Tracheal epithelial cell (primary cell): ENCODE data around the gene FAM229A. TPM values are rescaled to one million over a fixed set of nuclear protein-coding genes. Genes with fewer than 3 reads are reported as not detected.

Source experiments
- total RNA-seq: library from RNA; depleted of rRNA; stranded (reverse); fragments of >200 nt; gene quantifications from 2 replicates; pipeline ENCODE4 v1.2.1, GENCODE V29; 2014

FAM229A gene, protein sequence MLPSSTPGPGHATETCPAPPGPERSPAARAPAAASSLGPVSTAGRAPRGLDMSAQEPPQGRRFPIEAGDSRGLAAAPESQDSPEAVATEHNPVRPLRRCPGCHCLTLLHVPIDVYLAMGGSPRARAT
- total RNA-seq = 0.48 TPM in 1 of 2 replicates, not detected in the other

DNA sequence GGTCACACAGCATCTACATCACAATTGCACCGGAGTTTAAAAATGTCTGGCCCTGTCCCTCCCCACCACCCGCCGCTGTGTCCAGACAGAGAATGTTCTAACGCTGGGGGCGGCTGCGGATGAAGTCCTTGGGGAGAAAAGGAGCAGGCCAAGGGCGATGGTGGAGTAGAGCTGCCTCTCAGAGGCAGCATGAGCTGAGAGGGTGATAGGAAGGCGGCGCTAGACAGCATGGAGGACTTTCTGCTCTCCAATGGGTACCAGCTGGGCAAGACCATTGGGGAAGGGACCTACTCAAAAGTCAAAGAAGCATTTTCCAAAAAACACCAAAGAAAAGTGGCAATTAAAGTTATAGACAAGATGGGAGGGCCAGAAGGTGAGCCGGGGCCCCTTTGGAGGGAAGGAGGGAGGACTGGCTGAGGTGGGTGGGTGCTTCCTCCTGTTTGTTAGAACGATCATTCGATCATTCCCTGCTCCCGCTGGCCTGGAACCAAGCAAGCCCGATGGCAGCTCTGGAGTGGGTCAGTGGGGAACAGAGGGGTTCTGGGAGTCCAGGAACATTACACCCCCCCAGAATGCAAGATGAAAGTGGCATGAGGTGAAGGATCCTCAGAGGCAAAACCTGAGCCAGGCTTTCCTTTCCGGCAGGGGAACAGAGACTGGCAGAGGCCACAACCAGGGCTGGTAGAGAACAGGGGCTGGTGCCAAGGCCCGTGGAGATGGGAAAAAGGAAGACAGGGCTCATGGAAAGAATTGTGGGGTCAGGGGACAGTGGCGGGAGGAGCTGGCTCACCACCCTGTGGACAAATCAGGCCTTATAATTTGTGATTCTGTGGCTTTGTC, at the start of gene FAM229A, which contains the start of gene TSSK3:
FAM229A (minus strand) TSS at position 12 of the 840 bp plus-strand sequence. CDS start 394 bp downstream, outside the sequence.
TSSK3 (plus strand) TSS at position 66 of the 840 bp plus-strand sequence; CDS start at position 229, 163 bp downstream.

DNA sequence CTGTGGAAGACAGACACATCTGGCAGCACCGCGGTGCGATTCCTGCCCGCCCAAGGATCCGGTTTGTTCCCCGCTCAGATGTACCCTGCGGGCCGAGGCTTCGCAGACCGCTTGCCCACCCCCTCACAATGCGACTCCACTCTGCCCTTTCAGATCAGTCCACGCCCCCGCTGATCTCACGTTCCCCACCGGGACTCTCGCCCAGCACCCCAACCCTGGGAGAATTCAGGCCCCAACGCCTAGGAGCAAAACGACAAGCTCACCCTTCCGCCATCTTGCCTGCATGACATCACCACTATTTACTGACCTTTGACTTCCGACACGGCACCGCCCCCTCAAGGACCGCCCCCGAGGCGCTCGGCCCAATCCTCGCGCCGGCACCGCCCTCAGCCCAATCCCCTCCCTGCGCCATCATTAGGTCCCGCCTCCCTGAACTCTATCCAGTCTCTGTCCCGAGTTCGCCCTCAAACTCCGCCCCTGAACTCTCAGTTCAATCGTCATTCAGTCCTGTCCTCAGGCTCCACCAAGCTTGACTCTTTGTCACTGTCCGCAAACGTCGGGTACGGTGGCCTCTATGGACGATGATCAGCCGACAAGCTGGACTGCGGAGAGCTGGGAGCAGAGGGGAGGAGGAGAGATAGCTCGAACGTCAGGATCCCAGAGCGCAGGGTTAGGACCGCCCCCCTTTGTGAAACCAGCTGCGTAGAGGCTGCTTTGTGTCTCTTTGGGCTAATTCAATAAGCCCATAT, 32.0 kb upstream of the FAM229A start, which contains the start of gene BSDC1:
BSDC1 (minus strand) TSS at position 301 of the 749 bp plus-strand sequence; CDS start at position 274, 27 bp downstream.

DNA sequence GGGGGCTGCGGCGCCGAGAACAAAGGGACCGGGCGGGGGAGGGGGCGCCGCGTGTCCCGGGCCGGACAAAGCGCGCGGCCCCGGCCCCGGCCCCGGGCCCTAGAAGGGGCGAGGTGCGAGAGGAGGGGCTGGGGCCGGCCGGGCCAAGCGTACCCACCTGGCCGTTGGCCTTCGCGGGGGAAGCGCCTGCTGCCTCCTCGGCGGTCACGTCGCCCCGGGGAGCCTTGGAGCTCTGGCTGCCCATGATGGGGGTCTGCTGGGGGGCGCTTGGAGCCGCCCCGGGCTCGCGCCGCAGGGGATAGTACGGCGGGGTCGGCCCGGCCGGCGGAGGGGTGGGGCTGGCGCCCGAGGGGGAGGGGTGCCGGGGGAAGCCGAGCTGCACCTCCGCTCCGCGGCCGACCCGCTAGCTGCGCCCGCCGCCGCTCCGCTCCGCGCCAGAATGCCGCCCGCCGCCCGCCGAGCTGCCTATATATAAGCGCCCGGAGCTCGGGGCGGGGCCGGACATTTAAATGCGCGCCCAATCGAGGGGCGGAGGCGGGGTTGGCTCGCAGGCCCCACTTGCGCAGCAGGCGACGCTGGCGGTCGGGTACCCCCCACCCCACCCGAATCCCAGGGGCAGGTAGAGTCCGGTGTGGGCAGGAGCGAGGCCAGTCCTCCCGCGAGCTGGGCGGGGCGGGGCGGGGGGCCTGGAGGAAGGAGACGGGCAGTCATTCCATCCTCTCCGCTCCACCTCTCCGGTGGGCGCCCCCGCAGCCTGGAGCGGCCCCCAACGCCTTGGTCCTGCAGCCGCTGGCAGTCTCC, 26.3 kb downstream of the FAM229A start, which contains the start of gene MARCKSL1:
MARCKSL1 (minus strand) TSS at position 444 of the 801 bp plus-strand sequence; CDS start at position 244, 200 bp downstream.

Other genes starting within 250 kb of the FAM229A start
- gene TXLNA, start 182.8 kb downstream of the FAM229A start, total RNA-seq = 38.4 and 41.7 TPM in 2 replicates
- gene CCDC28B, start 161.9 kb downstream of the FAM229A start, total RNA-seq = 3.4 and 8.7 TPM in 2 replicates
- gene IQCC, start 156.8 kb downstream of the FAM229A start, total RNA-seq = 1.9 and 2.3 TPM in 2 replicates
- gene DCDC2B, start 153.4 kb downstream of the FAM229A start, total RNA-seq = under 0.01 TPM in 1 of 2 replicates, not detected in the other
- 5.3 and 9.4 TPM in 2 replicates for gene TMEM234, start 140.1 kb downstream of the FAM229A start, total RNA-seq
- 401 and 468 TPM in 2 replicates for gene EIF3I, start 140.1 kb downstream of the FAM229A start, total RNA-seq
- not detected in 2 replicates for gene FAM167B, start 115.3 kb downstream of the FAM229A start, total RNA-seq
- 0.24 TPM in 1 of 2 replicates, not detected in the other for gene LCK, start 111.2 kb downstream of the FAM229A start, total RNA-seq
- gene HDAC1, start 70.4 kb downstream of the FAM229A start, total RNA-seq = 69.9 and 72.5 TPM in 2 replicates
- 4.5 and 31.3 TPM in 2 replicates for gene MARCKSL1, start 26.3 kb downstream of the FAM229A start, total RNA-seq
- gene TSSK3, start 54 bp upstream of the FAM229A start, total RNA-seq = not detected in 2 replicates
- 42.0 and 46.7 TPM in 2 replicates for gene BSDC1, start 32.0 kb upstream of the FAM229A start, total RNA-seq
- not detected in 2 replicates for gene ZBTB8B, start 102.6 kb upstream of the FAM229A start, total RNA-seq
- 6.7 and 10.4 TPM in 2 replicates for gene ZBTB8A, start 176.9 kb upstream of the FAM229A start, total RNA-seq